Activated T-helper 2 cell treated with anti-CD3 and anti-CD28 coated beads, Interferon-gamma antibody, Interleukin-2, Interleukin-4, amounts not matched to agents 10 μg/mL and 5 μg/mL and 100 μg/mL, durations not matched to agents 14 hours and 24 hours and 36 hours (primary cell): ENCODE results near the gene OPALIN. TPM values are rescaled to one million over a fixed set of nuclear protein-coding genes. Genes with fewer than 3 reads are reported as not detected.
A peak's percentile ranks its signal among the peaks of the same experiment; 100 is the strongest.

Source experiments
- DNase-seq: peaks from one replicate; pipeline ENCODE4 v3.0.0; 2021; ENCODE audit warnings: low spot score
- H3K27ac Mint-ChIP-seq: one replicate; pipeline ENCODE4 v1.8.0; 2021; ENCODE audit warnings: mixed read lengths
- H3K27me3 Mint-ChIP-seq: one replicate; pipeline ENCODE4 v1.8.0; 2021; ENCODE audit warnings: low read depth, mixed read lengths
- H3K36me3 Mint-ChIP-seq: one replicate; pipeline ENCODE4 v1.8.0; 2021; ENCODE audit warnings: low read depth, mixed read lengths
- H3K4me1 Mint-ChIP-seq: one replicate; pipeline ENCODE4 v1.8.0; 2021; ENCODE audit warnings: low read depth, mixed read lengths
- H3K4me3 Mint-ChIP-seq: one replicate; pipeline ENCODE4 v1.8.0; 2021; ENCODE audit warnings: low read depth, mild to moderate bottlenecking, moderate library complexity, mixed read lengths
- H3K9me3 Mint-ChIP-seq: one replicate; pipeline ENCODE4 v1.8.0; 2021; ENCODE audit warnings: mixed read lengths
- intact Hi-C: fragments of 100-400 bp; cut with micrococcal nuclease; formaldehyde crosslinking; loops from one replicate; pipeline ENCODE4 v1.15.1; 2023
- total RNA-seq: library from RNA; stranded (reverse); gene quantifications from 2 replicates; pipeline ENCODE4 v1.2.3, GENCODE V29; 2022

OPALIN gene, protein sequence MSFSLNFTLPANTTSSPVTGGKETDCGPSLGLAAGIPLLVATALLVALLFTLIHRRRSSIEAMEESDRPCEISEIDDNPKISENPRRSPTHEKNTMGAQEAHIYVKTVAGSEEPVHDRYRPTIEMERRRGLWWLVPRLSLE
- not detected in 2 replicates for total RNA-seq

DNA sequence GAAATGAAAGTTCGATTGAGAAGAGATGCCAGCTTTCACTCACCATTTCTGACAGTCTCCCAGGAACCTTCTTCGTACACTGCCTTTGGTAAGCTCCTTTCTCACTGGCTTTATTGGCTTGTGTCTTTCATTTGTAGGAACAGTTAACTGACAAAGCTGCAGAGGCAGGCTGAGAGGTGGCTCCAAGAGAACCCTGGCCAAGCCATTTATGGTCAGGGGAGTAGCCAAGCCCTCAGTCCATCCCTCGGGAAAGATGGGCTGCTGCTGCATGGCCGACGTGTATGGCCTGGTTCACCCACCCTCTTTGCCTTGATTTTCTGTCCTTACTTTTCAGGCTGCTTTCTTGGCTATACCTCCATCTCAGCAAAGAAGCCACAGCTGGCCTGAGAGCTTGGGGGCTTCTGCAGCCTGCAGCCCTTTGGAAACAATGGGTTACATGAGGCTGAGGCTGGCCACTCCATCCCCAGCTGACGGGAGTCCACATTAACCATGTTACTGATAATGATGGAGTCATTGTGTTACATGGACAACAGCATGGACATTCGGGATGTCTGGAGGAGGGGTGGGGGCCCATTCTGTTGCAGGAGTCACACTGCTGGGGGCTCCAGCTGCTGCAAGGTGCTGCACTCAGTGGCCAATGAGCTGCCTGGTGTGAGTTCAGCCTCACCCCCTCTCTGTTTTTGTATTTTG is at the start of gene OPALIN:
Gene OPALIN (minus strand): TSS at position 152 of the 690 bp plus-strand sequence. CDS start 106 bp downstream, at position 46.
- Mint-ChIP-seq H3K27me3 (peaks cover 14% of the 10 kb centered on the region), H3K27ac (no peak within 1 kb of the TSS), H3K4me3 (no peak within 1 kb of the TSS), H3K9me3 (no peaks in the 10 kb centered on the region), H3K36me3 (no peaks in the 10 kb centered on the region), H3K4me1 (no peaks in the 10 kb centered on the region)
- intact Hi-C loops = no loop called here
- no peak for DNase-seq

DNA sequence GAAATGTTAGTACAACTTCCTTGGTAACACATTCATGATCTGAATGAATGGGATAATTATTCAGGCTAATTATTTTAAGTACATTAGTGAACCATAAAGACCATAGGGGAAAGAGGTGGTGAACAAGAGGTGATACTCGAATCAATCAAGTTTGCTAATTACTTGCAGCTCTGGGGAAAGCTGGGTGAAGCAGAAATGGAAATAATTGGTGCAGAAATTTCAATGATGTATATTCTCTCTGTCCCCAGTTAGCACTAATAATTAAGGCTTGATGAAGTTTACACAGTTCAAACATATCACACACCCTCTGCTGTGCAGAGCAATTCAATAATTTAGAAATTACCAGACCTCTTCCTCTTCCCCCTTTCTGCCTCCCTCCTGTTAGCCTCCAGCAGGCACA is 49.4 kb upstream of the OPALIN start:
- intact Hi-C loops = no loop called here
- Mint-ChIP-seq H3K9me3 (no peaks in the 10 kb centered on the region), H3K36me3 (no peaks in the 10 kb centered on the region), H3K4me3 (no peak overlapping the region), H3K27ac (no peak overlapping the region), H3K27me3 (peaks cover 27% of the 10 kb centered on the region), H3K4me1 (no peaks in the 10 kb centered on the region)
- DNase-seq = no peak

DNA sequence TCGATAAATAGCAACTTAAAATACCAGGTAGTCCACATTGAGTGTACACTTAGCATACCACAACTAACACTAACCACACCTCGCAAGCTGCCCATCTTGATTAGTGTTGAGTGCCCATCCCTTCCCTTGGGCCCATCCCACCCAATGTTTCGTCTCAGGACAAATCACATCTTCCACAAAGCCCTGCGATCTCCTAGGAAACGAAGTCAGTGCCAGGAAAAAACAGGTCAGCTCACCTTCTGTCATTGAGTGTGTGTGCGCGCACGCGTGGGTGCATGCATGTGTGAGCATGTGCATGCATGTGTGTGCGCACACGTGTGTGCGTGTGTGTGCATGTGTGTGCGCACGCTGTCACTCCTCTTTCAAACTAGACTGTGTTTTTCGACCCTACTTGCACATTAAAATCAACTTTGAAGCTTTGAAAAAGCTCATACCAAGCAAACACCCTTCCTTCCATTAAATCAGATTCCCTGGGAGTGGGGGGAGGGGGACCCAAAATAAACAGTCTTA is 48.8 kb upstream of the OPALIN start:
- intact Hi-C loops = no loop called here
- Mint-ChIP-seq H3K36me3 (no peaks in the 10 kb centered on the region), H3K9me3 (no peaks in the 10 kb centered on the region), H3K4me1 (no peaks in the 10 kb centered on the region), H3K27me3 (peaks cover 24% of the 10 kb centered on the region), H3K4me3 (no peak overlapping the region), H3K27ac (no peak overlapping the region)
- DNase-seq = no peak

DNA sequence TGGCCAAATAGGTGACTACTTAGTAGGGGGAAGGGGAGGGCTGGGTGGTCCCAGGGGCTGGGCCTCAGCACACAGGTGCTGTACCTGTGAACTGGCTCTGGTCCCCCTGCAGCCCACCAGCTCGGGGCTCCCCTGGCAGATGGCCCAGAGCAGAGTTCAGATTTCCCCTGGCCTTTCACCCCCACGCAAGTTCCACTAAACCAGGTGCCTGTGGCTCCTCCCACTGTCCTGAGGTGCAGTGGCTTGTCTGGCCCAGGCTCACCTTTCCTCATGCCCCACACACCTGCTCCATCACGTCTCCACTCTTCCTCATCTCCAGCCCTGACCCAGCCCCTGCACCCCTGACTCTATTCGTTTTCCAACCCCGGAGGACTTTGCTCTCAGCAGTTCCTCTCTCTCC is 47.3 kb upstream of the OPALIN start:
- intact Hi-C loops = no loop called here
- no peaks in the 10 kb centered on the region for H3K9me3 Mint-ChIP-seq
- peaks cover 22% of the 10 kb centered on the region for H3K27me3 Mint-ChIP-seq
- no peaks in the 10 kb centered on the region for H3K4me1 Mint-ChIP-seq
- H3K36me3 Mint-ChIP-seq = no peaks in the 10 kb centered on the region
- H3K4me3 Mint-ChIP-seq = no peak overlapping the region
- H3K27ac Mint-ChIP-seq = no peak overlapping the region
- DNase-seq = no peak

DNA sequence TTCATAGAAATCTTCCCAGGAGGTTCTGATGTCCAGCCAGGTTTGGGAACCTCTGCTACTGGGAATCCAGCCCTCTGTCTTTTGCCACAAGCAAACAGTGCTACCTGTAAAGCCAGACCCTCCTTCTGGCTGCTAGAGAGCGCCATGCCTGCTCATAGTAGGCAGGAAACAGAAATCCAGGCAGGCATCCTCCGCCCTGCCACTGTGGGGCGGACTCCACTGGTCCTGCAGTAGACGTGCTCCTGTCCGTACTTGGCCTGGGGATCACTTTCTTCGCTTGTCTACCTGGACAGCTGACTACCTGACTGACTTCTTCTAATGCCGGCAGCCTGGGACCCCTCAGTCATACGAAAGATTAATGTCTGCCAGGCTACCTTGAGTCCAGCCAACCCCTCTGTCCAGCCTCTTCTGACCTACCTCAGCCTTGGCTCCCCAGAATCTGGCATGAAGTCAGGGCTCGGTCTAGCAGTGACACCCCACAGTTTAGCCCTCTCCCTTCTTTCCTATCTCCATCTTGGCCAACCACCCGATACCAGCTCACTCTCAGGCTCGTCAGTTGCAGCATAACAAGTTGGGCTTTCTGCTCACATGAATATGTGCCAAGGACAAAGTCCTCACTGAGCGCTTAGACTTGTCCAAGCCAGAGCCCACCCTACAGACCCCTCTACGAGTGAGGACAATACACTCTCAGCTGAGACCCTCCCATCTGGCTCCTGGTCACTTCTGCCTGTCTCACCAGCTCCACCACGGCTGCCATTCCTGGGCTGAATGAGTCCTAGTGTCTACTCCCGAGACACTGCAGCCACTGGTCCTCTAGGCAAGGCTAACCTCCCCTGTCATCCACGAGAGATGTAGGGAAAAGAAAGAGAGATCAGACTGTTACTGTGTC is 43.9 kb upstream of the OPALIN start:
- Mint-ChIP-seq H3K27me3 (peaks cover 25% of the 10 kb centered on the region), H3K36me3 (no peaks in the 10 kb centered on the region), H3K27ac (no peak overlapping the region), H3K4me1 (no peaks in the 10 kb centered on the region), H3K9me3 (no peaks in the 10 kb centered on the region), H3K4me3 (no peak overlapping the region)
- intact Hi-C loops = no loop called here
- DNase-seq = no peak

DNA sequence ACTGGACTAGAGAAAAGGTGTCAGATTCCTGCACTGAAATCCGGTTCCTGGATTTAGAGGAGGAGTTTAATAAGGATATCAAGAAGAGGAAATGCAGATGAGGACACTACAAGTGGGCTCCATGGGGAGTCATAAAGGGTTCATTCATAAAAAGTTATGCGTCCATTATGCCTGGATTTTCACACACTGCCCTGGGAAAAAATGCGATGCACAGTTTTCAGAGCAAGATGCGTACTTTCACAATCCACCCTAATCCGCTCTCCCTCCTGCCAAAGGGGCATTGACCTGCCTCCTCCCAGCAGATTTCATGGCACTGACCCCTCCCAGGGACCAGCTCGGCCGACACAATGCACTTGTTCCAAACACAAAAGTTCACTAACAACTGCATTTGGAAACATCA is 42.2 kb upstream of the OPALIN start:
- H3K9me3 Mint-ChIP-seq = no peaks in the 10 kb centered on the region
- no peak for DNase-seq
- H3K36me3 Mint-ChIP-seq = no peaks in the 10 kb centered on the region
- intact Hi-C loops = no loop called here
- H3K4me3 Mint-ChIP-seq = no peak overlapping the region
- H3K4me1 Mint-ChIP-seq = peaks cover 2% of the 10 kb centered on the region
- peaks cover 28% of the 10 kb centered on the region for H3K27me3 Mint-ChIP-seq
- no peak overlapping the region for H3K27ac Mint-ChIP-seq

DNA sequence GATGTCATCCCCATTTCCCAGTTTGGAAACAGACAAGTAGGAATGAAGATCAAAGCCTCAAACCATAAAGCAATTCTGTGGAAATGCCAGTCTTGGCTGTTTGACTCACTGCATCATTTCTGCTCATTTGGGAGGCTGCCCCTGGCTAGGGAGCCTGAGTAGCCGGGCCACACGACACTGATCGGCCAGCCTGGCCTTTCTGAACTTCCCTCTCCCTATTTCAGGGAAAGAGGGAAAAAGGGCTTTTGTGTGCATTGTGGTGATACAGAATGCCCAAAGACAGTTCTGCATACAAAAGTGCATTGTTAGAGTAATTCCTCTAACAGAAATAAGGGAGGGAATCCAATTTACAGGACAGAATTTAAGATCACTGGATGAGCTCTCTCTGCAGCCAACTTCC is 41.7 kb upstream of the OPALIN start:
- H3K4me3 Mint-ChIP-seq = no peak overlapping the region
- intact Hi-C loops = no loop called here
- H3K4me1 Mint-ChIP-seq = peaks cover 6% of the 10 kb centered on the region
- H3K27ac Mint-ChIP-seq = no peak overlapping the region
- peaks cover 26% of the 10 kb centered on the region for H3K27me3 Mint-ChIP-seq
- H3K9me3 Mint-ChIP-seq = no peaks in the 10 kb centered on the region
- no peaks in the 10 kb centered on the region for H3K36me3 Mint-ChIP-seq
- DNase-seq = no peak

DNA sequence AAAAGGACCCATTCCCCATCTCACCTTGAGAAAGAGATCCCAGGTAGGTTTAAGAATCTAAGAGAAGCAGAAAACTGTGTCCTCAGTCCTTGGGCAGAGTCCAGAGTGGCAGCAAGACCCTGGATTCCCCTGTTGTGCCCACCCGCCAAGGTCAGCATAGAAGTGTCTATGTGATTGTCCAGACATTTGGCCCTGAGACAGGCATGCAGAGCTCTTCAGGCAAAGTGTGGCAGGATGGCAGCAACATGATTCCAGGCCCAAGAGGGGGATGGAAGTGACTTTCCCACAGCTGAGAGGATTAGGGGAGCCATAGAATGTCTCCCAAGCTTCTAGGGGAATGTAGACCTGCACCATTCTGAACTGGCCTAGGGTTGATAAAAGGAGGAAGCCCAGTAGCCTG is 39.1 kb upstream of the OPALIN start:
- Mint-ChIP-seq H3K4me1 (peaks cover 6% of the 10 kb centered on the region), H3K4me3 (no peak overlapping the region), H3K36me3 (no peaks in the 10 kb centered on the region), H3K27me3 (peaks cover 30% of the 10 kb centered on the region), H3K9me3 (no peaks in the 10 kb centered on the region), H3K27ac (no peak overlapping the region)
- no peak for DNase-seq
- intact Hi-C loops = loop anchor here (2.0 to 5.0 kb wide), 2 partner anchors 113 to 434 kb away; partner anchors contain the start of gene LCOR

DNA sequence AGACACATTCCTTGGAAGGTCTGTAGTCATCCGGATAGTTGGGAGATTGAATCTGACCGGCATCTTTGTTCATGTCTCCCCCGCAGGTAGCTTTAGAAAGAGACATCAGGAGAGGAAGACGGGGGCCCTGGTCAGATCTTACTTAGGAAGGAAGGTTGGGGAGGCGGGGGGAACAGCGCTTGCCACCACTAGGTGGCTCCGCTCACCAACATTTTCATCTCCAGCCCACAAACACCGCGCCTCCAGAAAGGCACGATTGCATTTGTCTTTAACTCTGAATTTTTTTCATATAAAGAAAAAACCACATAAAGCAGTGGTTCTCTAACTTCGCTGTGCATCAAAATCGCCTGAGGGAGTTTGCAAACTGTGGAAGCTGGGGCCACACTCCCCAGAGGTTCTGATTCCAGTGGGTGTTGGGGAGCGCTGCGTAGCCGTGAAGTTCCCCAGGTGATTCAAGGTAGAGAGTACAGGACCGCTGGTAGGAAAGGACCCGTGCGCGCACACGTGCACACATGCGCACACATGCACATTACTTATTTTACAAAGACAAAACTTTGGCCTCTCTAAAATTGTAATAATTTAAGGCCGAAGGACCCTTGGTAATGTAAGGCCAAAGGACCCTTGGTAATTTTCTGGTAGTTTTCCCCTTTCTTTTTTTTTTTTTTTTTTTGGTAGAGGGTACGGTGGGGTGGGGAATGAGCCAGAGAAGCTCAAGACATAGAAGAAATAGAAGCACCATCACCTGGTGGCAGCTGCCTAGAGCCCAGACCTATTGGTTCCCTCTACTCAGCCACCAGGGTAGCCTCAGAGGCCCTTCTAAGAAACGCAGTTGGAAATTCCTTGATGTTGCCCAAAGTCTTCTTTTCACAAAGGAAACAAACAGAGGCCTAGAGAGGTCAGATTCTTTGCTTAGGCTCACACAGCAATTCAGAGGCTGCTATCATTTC is 37.4 kb upstream of the OPALIN start:
- DNase-seq = peak; percentile 37
- H3K27me3 Mint-ChIP-seq = peaks cover 27% of the 10 kb centered on the region
- H3K4me1 Mint-ChIP-seq = peaks cover 6% of the 10 kb centered on the region
- no peaks in the 10 kb centered on the region for H3K9me3 Mint-ChIP-seq
- H3K27ac Mint-ChIP-seq = no peak overlapping the region
- H3K36me3 Mint-ChIP-seq = no peaks in the 10 kb centered on the region
- H3K4me3 Mint-ChIP-seq = no peak overlapping the region
- intact Hi-C loops = loop anchor here (2.0 to 5.0 kb wide), 2 partner anchors 115 to 436 kb away; partner anchors contain the start of gene LCOR

DNA sequence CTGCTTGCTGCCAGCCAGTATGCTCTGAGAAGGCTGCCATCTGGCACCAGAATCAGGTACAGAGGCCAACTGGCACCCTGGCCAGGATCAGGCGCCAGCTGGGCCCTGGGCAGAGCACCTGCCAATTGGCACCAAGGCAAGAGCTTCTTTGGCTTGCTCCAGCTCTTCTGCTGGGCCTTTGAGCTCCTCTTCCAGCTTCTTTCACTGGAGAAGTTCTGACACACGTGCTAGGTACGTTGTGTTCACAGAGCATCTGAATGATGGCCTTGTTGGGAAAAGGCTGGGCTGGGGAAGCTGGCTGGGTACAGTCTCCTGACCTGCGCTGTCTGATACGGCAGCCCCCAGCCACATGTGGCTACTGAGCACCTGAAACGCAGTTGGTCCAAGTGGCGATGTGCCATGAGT is 31.7 kb upstream of the OPALIN start:
- H3K4me3 Mint-ChIP-seq = no peak overlapping the region
- no peak for DNase-seq
- H3K27me3 Mint-ChIP-seq = peaks cover 20% of the 10 kb centered on the region
- intact Hi-C loops = no loop called here
- H3K27ac Mint-ChIP-seq = no peak overlapping the region
- H3K4me1 Mint-ChIP-seq = no peaks in the 10 kb centered on the region
- no peaks in the 10 kb centered on the region for H3K36me3 Mint-ChIP-seq
- H3K9me3 Mint-ChIP-seq = no peaks in the 10 kb centered on the region

DNA sequence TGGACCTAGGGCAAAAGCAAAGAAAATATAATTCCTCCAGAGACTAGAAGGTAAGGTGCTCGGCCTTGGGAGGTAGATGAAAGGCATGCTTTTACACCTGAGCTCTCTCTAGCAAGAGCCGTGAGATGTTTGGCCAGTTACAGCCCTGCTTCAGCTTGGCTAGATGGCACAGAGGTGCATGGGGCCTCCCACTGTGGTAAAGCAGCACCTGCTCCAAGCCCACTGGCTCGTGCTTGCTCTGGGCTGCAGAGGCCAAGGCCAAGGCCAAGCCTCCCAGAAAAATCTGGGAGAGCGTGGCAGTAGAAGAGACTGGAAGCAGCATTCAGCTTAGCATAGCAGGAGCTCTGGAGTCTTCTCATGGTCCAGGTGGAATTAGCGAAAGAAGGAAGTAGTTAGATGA is 31.0 kb upstream of the OPALIN start:
- intact Hi-C loops = no loop called here
- no peak overlapping the region for H3K27ac Mint-ChIP-seq
- H3K9me3 Mint-ChIP-seq = no peaks in the 10 kb centered on the region
- H3K36me3 Mint-ChIP-seq = no peaks in the 10 kb centered on the region
- H3K4me1 Mint-ChIP-seq = no peaks in the 10 kb centered on the region
- peaks cover 20% of the 10 kb centered on the region for H3K27me3 Mint-ChIP-seq
- H3K4me3 Mint-ChIP-seq = no peak overlapping the region
- no peak for DNase-seq

DNA sequence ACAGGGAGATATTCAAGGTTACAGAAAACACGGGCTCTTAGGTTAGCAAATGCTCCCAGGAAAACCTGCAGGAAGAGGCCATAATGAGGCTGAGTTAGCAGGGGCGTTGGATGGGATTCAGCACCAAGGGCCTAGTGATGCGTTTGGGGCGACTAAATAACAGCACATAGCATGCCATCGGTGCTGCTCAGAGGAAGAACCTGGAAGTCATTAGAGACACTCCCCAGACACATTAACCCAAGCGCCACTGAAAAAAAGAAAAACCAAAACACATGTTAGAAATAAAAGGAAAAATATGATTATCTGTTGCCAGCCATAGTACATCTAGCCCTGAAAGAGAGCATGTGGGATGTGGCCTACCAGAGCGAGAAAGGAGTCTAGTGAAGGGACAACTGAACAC is 28.8 kb upstream of the OPALIN start:
- H3K4me3 Mint-ChIP-seq = no peak overlapping the region
- no peak overlapping the region for H3K27ac Mint-ChIP-seq
- no peaks in the 10 kb centered on the region for H3K36me3 Mint-ChIP-seq
- intact Hi-C loops = no loop called here
- peaks cover 10% of the 10 kb centered on the region for H3K27me3 Mint-ChIP-seq
- no peaks in the 10 kb centered on the region for H3K4me1 Mint-ChIP-seq
- H3K9me3 Mint-ChIP-seq = no peaks in the 10 kb centered on the region
- DNase-seq = no peak
